ENCODE results near the gene EFL1. TPM values are rescaled to one million over a fixed set of nuclear protein-coding genes. Genes with fewer than 3 reads are reported as not detected.
A peak's percentile ranks its signal among the peaks of the same experiment; 100 is the strongest.

Gene EFL1
- total RNA-seq, 1 donor = 22.9 TPM

GRCh38 chr15:82150645-82151044 lies 111.9 kb downstream of the EFL1 start:
- TF ChIP-seq CTCF (IDR thresholded peaks at IDR 0.05; ENCODE audit: insufficient read depth, low read depth, low read length) = no peak
- no peak overlapping the region for H3K4me3 ChIP-seq (ENCODE audit: low read depth, low read length)
- DNase-seq (ENCODE audit: low read depth) = no peak

GRCh38 chr15:82146990-82147461 lies 115.5 kb downstream of the EFL1 start:
- H3K4me3 ChIP-seq (ENCODE audit: low read depth, low read length) = no peak overlapping the region
- DNase-seq (ENCODE audit: low read depth) = peak; percentile 74
- TF ChIP-seq CTCF (IDR thresholded peaks at IDR 0.05; ENCODE audit: insufficient read depth, low read depth, low read length) = no peak

- no peak for TF ChIP-seq CTCF (IDR thresholded peaks at IDR 0.05; ENCODE audit: insufficient read depth, low read depth, low read length)
- DNase-seq (ENCODE audit: low read depth) = no peak
- H3K4me3 ChIP-seq (ENCODE audit: low read depth, low read length) = no peak overlapping the region
Measured at GRCh38 chr15:82146576-82146975, 116.0 kb downstream of the EFL1 start.

GRCh38 chr15:82143390-82144385 lies 118.8 kb downstream of the EFL1 start:
- no peak overlapping the region for H3K4me3 ChIP-seq (ENCODE audit: low read depth, low read length)
- no peak for TF ChIP-seq CTCF (IDR thresholded peaks at IDR 0.05; ENCODE audit: insufficient read depth, low read depth, low read length)
- no peak for DNase-seq (ENCODE audit: low read depth)

GRCh38 chr15:82140886-82141285 lies 121.6 kb downstream of the EFL1 start:
- TF ChIP-seq CTCF (IDR thresholded peaks at IDR 0.05; ENCODE audit: insufficient read depth, low read depth, low read length) = no peak
- DNase-seq (ENCODE audit: low read depth) = no peak
- no peak overlapping the region for H3K4me3 ChIP-seq (ENCODE audit: low read depth, low read length)

- peak; percentile 67 for DNase-seq (ENCODE audit: low read depth)
- H3K4me3 ChIP-seq (ENCODE audit: low read depth, low read length) = no peak overlapping the region
- TF ChIP-seq CTCF (IDR thresholded peaks at IDR 0.05; ENCODE audit: insufficient read depth, low read depth, low read length) = peak; percentile 73
Measured at GRCh38 chr15:82139823-82140268, 122.7 kb downstream of the EFL1 start.
